ENCODE measurements around the gene LYRM4. TPM values are rescaled to one million over a fixed set of nuclear protein-coding genes. Genes with fewer than 3 reads are reported as not detected.

The LYRM4 gene
- total RNA-seq, 2 experiments from 2014 or later, result 24.8 to 28.1 TPM

- no peak for TF ChIP-seq CTCF (IDR thresholded peaks at IDR 0.05)
- H3K4me1 Mint-ChIP-seq (ENCODE audit: low read depth), result no peaks in the 10 kb centered on the region
- Histone ChIP-seq H3K27me3 (ENCODE audit: control insufficient read depth in 1 of 2, insufficient read depth in 2 of 2, low read length in 2 of 2) (no peaks in the 10 kb centered on the region), H3K27ac (ENCODE audit: low read depth in 1 of 2, low read length in 2 of 2) (no peak overlapping the region), H3K4me1 (ENCODE audit: insufficient read depth, low read length) (no peaks in the 10 kb centered on the region), H3K4me3 (ENCODE audit: low read length) (no peak overlapping the region), H3K9me3 (ENCODE audit: control insufficient read depth in 1 of 2, insufficient read depth in 1 of 2, low read length in 2 of 2) (no peaks in the 10 kb centered on the region), H3K36me3 (ENCODE audit: insufficient read depth, low read length) (no peaks in the 10 kb centered on the region)
- no peaks in the 10 kb centered on the region for H3K27me3 Mint-ChIP-seq
- intact Hi-C loops (cut with DNase I, micrococcal nuclease), result no loop called here
- ATAC-seq (ENCODE audit: poor library complexity), result no peak
- H3K36me3 Mint-ChIP-seq (ENCODE audit: low read depth), result no peaks in the 10 kb centered on the region
- no peak overlapping the region for H3K27ac Mint-ChIP-seq
- CTCF ChIA-PET, result no interaction called here
- no peaks in the 10 kb centered on the region for H3K9me3 Mint-ChIP-seq
- no peak for DNase-seq
- no peak overlapping the region for H3K4me3 Mint-ChIP-seq
- POLR2A ChIA-PET, result no interaction called here
Measured at GRCh38 chr6:5136851-5137250, 123.9 kb downstream of the LYRM4 start.

GRCh38 chr6:5135788-5136376 is 124.9 kb downstream of the LYRM4 start:
- CTCF ChIA-PET, result no interaction called here
- Mint-ChIP-seq H3K4me1 (ENCODE audit: low read depth) (no peaks in the 10 kb centered on the region), H3K27me3 (no peaks in the 10 kb centered on the region), H3K4me3 (no peak overlapping the region), H3K36me3 (ENCODE audit: low read depth) (no peaks in the 10 kb centered on the region), H3K9me3 (no peaks in the 10 kb centered on the region), H3K27ac (no peak overlapping the region)
- TF ChIP-seq CTCF (IDR thresholded peaks at IDR 0.05), result peak; percentile 67
- no peaks in the 10 kb centered on the region for H3K36me3 ChIP-seq (ENCODE audit: insufficient read depth, low read length)
- POLR2A ChIA-PET, result no interaction called here
- peak in 10 of 14 experiments; percentile 15 to 68 (median 32) for DNase-seq
- H3K4me1 ChIP-seq (ENCODE audit: insufficient read depth, low read length), result no peaks in the 10 kb centered on the region
- H3K27ac ChIP-seq (ENCODE audit: low read depth in 1 of 2, low read length in 2 of 2), result no peak overlapping the region
- H3K27me3 ChIP-seq (ENCODE audit: control insufficient read depth in 1 of 2, insufficient read depth in 2 of 2, low read length in 2 of 2), result no peaks in the 10 kb centered on the region
- H3K9me3 ChIP-seq (ENCODE audit: control insufficient read depth in 1 of 2, insufficient read depth in 1 of 2, low read length in 2 of 2), result no peaks in the 10 kb centered on the region
- intact Hi-C loops (cut with DNase I, micrococcal nuclease), result no loop called here
- no peak for ATAC-seq (ENCODE audit: poor library complexity)
- H3K4me3 ChIP-seq (ENCODE audit: low read length), result no peak overlapping the region

GRCh38 chr6:5133943-5134342 is 126.8 kb downstream of the LYRM4 start:
- Histone ChIP-seq H3K4me3 (ENCODE audit: low read length) (no peak overlapping the region), H3K4me1 (ENCODE audit: insufficient read depth, low read length) (no peaks in the 10 kb centered on the region), H3K27me3 (ENCODE audit: control insufficient read depth in 1 of 2, insufficient read depth in 2 of 2, low read length in 2 of 2) (no peaks in the 10 kb centered on the region), H3K36me3 (ENCODE audit: insufficient read depth, low read length) (no peaks in the 10 kb centered on the region), H3K9me3 (ENCODE audit: control insufficient read depth in 1 of 2, insufficient read depth in 1 of 2, low read length in 2 of 2) (no peaks in the 10 kb centered on the region), H3K27ac (ENCODE audit: low read depth in 1 of 2, low read length in 2 of 2) (no peak overlapping the region)
- Mint-ChIP-seq H3K9me3 (no peaks in the 10 kb centered on the region), H3K4me1 (ENCODE audit: low read depth) (no peaks in the 10 kb centered on the region), H3K4me3 (no peak overlapping the region), H3K27ac (no peak overlapping the region), H3K36me3 (ENCODE audit: low read depth) (no peaks in the 10 kb centered on the region), H3K27me3 (no peaks in the 10 kb centered on the region)
- ATAC-seq (ENCODE audit: poor library complexity) (no peak), DNase-seq (no peak)
- intact Hi-C loops (cut with DNase I, micrococcal nuclease), result no loop called here
- ChIA-PET CTCF (interaction anchor here (0.9 to 1.1 kb wide), 2 partner anchors 10 to 169 kb away, joined by 3 to 5 read pairs; no protein-coding TSS in a partner anchor), POLR2A (no interaction called here)
- no peak for TF ChIP-seq CTCF (IDR thresholded peaks at IDR 0.05)

All from CD4-positive, alpha-beta T cell (primary cell).